Mesendoderm (in vitro differentiated cells): ENCODE data around the gene ST8SIA6.

Experiments used
- DNase-seq: peaks from one replicate; pipeline ENCODE4 v3.0.0; 2013
- H2AK5ac ChIP-seq: 2 replicates; pipeline ENCODE4 v1.6.1; 2013; ENCODE audit warnings: low read length, inconsistent platforms
- H2BK120ac ChIP-seq: 2 replicates; pipeline ENCODE4 v1.6.1; 2013; ENCODE audit warnings: low read depth, mild to moderate bottlenecking, low read length, moderate library complexity, mixed read lengths
- H2BK15ac ChIP-seq: replicated peaks from 2 replicates; pipeline ENCODE4 v1.6.1; 2013; ENCODE audit warnings: low read depth, mild to moderate bottlenecking, moderate library complexity
- H2BK5ac ChIP-seq: 2 replicates; pipeline ENCODE4 v1.6.1; 2013; ENCODE audit warnings: low read length, inconsistent platforms
- H3K18ac ChIP-seq: 2 replicates; pipeline ENCODE4 v1.6.1; 2013; ENCODE audit warnings: mild to moderate bottlenecking, low read length, mixed read lengths
- H3K23ac ChIP-seq: one replicate; pipeline ENCODE4 v1.6.1; 2013; ENCODE audit warnings: low read length
- H3K27ac ChIP-seq: 2 replicates; pipeline ENCODE4 v1.5.1; 2013; ENCODE audit warnings: low read depth, mild to moderate bottlenecking, inconsistent platforms, low read length, moderate library complexity
- H3K27me3 ChIP-seq: 2 replicates; pipeline ENCODE4 v1.6.1; 2013; ENCODE audit warnings: low read length, control low read depth, mild to moderate bottlenecking, inconsistent platforms; ENCODE audit not compliant: insufficient read depth, poor library complexity
- H3K36me3 ChIP-seq: 2 replicates; pipeline ENCODE4 v1.6.1; 2013; ENCODE audit warnings: low read length, inconsistent platforms; ENCODE audit not compliant: control insufficient read depth, insufficient read depth
- H3K4ac ChIP-seq: one replicate; pipeline ENCODE4 v1.6.1; 2013; ENCODE audit warnings: low read depth, mild to moderate bottlenecking, low read length, moderate library complexity
- H3K4me1 ChIP-seq: 2 replicates; pipeline ENCODE4 v1.6.1; 2013; ENCODE audit warnings: low read depth, low read length, inconsistent platforms; ENCODE audit not compliant: control insufficient read depth
- H3K4me2 ChIP-seq: 2 replicates; pipeline ENCODE4 v1.6.1; 2013; ENCODE audit warnings: low read length
- H3K4me3 ChIP-seq: 2 replicates; pipeline ENCODE4 v1.5.1; 2013; ENCODE audit warnings: mild to moderate bottlenecking, low read length
- H3K56ac ChIP-seq: one replicate; pipeline ENCODE4 v1.6.1; 2013; ENCODE audit warnings: low read length
- H3K79me1 ChIP-seq: 2 replicates; pipeline ENCODE4 v1.6.1; 2013; ENCODE audit warnings: low read length, inconsistent platforms
- H3K79me2 ChIP-seq: 2 replicates; pipeline ENCODE4 v1.6.1; 2013; ENCODE audit warnings: mild to moderate bottlenecking, low read length; ENCODE audit not compliant: control insufficient read depth, insufficient read depth
- H3K9ac ChIP-seq: 2 replicates; pipeline ENCODE4 v1.6.1; 2013; ENCODE audit warnings: low read length, inconsistent platforms
- H4K5ac ChIP-seq: one replicate; pipeline ENCODE4 v1.6.1; 2013; ENCODE audit warnings: low read length
- H4K8ac ChIP-seq: one replicate; pipeline ENCODE4 v1.6.1; 2013; ENCODE audit warnings: low read depth, mild to moderate bottlenecking, control low read depth, low read length, moderate library complexity
- WGBS: extraction: QIAGEN DNeasy Blood & Tissue Kit; methylation state at CpG from one replicate; pipeline ENCODE4 v1.1.7; 2013; ENCODE audit warnings: low lambda C conversion rate, missing lambda C conversion rate; ENCODE audit not compliant: insufficient coverage; ENCODE audit errors: extremely low coverage; 5-methylcytosine and 5-hydroxymethylcytosine counted together

Gene ST8SIA6

DNA sequence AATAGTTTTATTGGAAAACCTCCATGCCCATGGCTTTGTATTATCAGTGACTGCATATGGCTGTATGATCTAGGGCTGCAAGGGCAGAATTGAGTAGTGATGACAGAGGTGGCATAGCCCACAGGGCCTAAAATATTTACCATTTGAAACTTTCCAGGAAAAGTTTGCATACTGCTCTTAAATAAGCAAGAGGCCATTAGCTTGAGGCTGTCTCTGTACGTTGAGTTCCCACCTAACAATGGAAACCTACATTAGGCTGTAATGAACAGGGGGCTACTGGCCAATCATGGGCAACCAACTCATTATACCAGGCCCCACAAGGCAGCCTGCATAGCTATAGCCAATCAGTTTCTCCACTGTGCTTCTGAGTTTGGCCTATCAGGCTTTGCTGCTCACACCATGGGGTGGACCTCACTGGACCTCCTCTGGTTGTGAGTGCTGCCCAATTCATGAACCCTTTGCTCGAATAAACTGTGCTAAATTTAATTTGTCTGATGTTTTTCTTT, 673 bp upstream of the ST8SIA6 start:
- H2AK5ac ChIP-seq: no peak overlapping the region
- no peak overlapping the region for H2BK15ac ChIP-seq
- no peak overlapping the region for H2BK5ac ChIP-seq
- H4K5ac ChIP-seq: no peak overlapping the region
- peak overlapping the region; percentile 57 for H3K4me2 ChIP-seq
- no peaks in the 10 kb centered on the region for H3K79me2 ChIP-seq
- H3K4me1 ChIP-seq: peaks cover 4% of the 10 kb centered on the region
- peak overlapping the region; percentile 84 for H3K56ac ChIP-seq
- H3K4me3 ChIP-seq: no peak overlapping the region
- peaks cover 2% of the 10 kb centered on the region for H3K27me3 ChIP-seq
- H3K4ac ChIP-seq: no peak overlapping the region
- no peak overlapping the region for H4K8ac ChIP-seq
- H2BK120ac ChIP-seq: no peak overlapping the region
- peak; percentile 17 for DNase-seq
- H3K27ac ChIP-seq: no peak overlapping the region
- no peaks in the 10 kb centered on the region for H3K79me1 ChIP-seq
- H3K36me3 ChIP-seq: no peaks in the 10 kb centered on the region
- no peak overlapping the region for H3K18ac ChIP-seq
- no CpG with 5 or more reads among the region's 2 CpGs for WGBS
- H3K9ac ChIP-seq: no peak overlapping the region
- no peak overlapping the region for H3K23ac ChIP-seq

DNA sequence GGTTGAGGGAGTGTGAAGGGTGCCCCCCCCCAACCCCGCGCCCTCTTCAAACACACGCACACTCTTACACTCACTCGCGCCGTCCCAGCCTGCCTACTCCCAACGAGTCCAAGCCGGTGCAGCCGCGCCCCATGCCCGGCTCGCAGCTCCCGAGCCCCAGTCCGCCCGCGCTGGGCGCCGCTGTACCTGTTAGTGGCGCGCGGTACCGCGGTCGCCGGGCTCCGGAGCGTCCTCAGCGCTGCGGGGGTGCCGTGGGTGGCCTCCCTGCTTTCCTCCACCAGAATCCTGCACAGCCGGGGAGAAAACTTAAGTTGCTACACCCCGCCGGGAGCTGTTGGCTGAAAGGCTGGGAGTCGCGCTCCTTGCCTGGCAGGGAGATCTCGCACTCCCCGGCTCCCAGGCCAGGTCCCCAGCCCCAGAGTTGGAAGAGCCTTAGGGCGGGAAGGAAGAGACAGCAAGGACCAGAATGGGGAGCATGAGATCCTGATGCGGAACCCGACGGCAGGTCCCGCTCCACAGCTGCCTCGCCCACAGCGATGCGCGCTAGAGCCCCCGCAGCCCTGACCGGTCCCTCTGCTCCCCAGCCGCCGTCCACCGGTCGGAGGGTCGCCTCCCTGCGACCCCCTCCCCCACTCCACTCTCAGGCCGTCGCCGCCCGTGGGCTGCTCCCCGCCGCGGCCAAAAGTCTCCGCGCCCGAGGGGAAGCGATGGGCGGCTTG, 863 bp downstream of the ST8SIA6 start:
- Histone ChIP-seq H3K27me3 (peaks cover 2% of the 10 kb centered on the region), H3K56ac (peak overlapping the region; percentile 84), H2BK5ac (no peak overlapping the region), H3K27ac (no peak overlapping the region), H3K23ac (no peak overlapping the region), H2BK120ac (no peak overlapping the region), H4K8ac (no peak overlapping the region), H2BK15ac (no peak overlapping the region), H2AK5ac (no peak overlapping the region), H4K5ac (no peak overlapping the region), H3K4me2 (peak overlapping the region; percentile 72), H3K9ac (peak overlapping the region; percentile 66), H3K36me3 (no peaks in the 10 kb centered on the region), H3K79me2 (no peaks in the 10 kb centered on the region), H3K79me1 (no peaks in the 10 kb centered on the region), H3K4me1 (peaks cover 4% of the 10 kb centered on the region), H3K18ac (peak overlapping the region; percentile 81), H3K4ac (no peak overlapping the region), H3K4me3 (peak overlapping the region; percentile 46)
- no CpG with 5 or more reads among the region's 66 CpGs for WGBS
- peak; percentile 85 for DNase-seq

DNA sequence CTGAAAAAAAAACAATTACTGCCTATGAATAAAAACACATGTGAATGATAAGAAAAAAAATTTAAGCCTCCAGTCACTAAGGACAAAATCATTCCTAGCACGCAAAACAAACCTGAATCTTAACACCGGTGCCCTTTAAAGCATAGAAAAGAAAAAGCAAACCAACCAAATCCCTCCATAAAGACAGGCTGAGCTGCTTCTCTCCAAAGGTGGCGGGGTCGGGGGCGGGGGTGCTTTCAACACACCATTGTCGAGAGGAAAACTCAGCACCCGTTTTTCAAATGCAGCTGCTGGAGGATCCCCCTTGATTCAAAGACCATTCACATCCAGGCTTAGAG, 1.4 kb downstream of the ST8SIA6 start:
- Histone ChIP-seq H3K4me2 (peak overlapping the region; percentile 72), H3K18ac (no peak overlapping the region), H3K36me3 (no peaks in the 10 kb centered on the region), H3K4ac (no peak overlapping the region), H3K79me1 (no peaks in the 10 kb centered on the region), H3K79me2 (no peaks in the 10 kb centered on the region), H3K4me1 (peaks cover 4% of the 10 kb centered on the region), H3K56ac (peak overlapping the region; percentile 84), H3K9ac (peak overlapping the region; percentile 66), H3K27ac (no peak overlapping the region), H2AK5ac (no peak overlapping the region), H4K5ac (no peak overlapping the region), H2BK5ac (no peak overlapping the region), H2BK120ac (no peak overlapping the region), H2BK15ac (no peak overlapping the region), H3K27me3 (peaks cover 2% of the 10 kb centered on the region), H3K4me3 (peak overlapping the region; percentile 46), H4K8ac (no peak overlapping the region), H3K23ac (no peak overlapping the region)
- DNase-seq: no peak
- WGBS: no CpG with 5 or more reads among the region's 7 CpGs

DNA sequence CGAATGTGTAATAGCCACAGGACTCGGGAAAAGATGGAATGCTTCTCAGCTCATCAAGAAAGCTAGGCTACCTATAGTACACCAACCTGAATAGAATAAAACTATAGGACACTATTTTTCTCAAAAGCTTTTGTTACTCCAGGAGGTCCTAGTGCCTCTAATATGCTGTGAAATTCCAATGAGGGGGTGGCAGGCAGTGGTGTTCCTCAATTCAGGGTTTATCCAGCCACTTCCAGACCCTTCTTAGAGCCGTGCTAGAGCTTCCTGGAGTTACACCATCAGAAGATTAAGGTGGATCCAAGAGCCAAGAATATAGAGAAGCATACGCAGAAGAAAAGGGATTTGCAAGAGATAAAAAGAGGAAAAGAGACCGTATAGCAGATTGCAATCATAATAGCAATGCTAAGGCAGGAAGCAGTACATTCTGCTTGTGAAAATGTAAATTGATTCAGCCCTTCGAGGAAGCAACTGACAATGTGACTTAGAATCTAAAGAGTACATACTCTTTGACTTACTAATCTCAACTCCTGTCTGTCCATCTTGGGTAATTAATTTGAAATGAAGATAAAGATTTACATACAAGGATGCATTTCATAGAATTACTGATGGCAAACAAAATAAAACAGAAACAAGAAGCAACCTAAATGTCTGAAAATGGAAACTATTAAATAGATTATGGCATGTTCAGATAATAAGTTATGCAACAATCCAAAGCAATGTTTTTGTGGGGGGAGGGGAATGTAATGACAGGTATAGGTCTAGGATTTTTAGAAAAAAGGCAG, 2.1 kb downstream of the ST8SIA6 start:
- Histone ChIP-seq H3K18ac (no peak overlapping the region), H2BK5ac (no peak overlapping the region), H3K36me3 (no peaks in the 10 kb centered on the region), H3K79me1 (no peaks in the 10 kb centered on the region), H4K8ac (no peak overlapping the region), H3K27me3 (peaks cover 2% of the 10 kb centered on the region), H2BK15ac (no peak overlapping the region), H3K79me2 (no peaks in the 10 kb centered on the region), H3K23ac (no peak overlapping the region), H3K56ac (no peak overlapping the region), H3K4me3 (no peak overlapping the region), H2BK120ac (no peak overlapping the region), H3K4ac (no peak overlapping the region), H2AK5ac (no peak overlapping the region), H3K27ac (no peak overlapping the region), H4K5ac (no peak overlapping the region), H3K4me1 (peaks cover 4% of the 10 kb centered on the region), H3K9ac (no peak overlapping the region), H3K4me2 (no peak overlapping the region)
- DNase-seq: peak; percentile 79
- WGBS: no CpG with 5 or more reads among the region's 6 CpGs

DNA sequence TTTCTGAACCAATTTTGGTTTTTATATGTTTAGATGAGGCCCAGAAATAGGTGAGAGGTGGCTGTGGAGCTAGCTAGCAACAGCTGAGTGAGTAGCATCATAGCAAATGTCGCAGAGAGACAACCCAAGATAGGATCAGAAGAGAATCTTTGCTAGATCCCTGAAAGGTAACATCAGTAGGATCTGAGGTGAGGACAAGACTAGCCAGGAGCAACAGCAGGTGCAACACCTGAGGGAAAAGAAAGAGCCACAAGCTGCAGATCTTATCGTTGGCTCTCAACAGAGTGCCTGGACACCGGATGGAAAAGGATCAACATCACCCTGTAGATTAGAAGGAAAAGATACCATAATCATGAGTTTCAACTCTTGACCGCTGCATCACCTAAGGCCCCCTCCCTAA, 4.4 kb downstream of the ST8SIA6 start:
- no peaks in the 10 kb centered on the region for H3K36me3 ChIP-seq
- H2BK15ac ChIP-seq: no peak overlapping the region
- no peak overlapping the region for H3K4me3 ChIP-seq
- WGBS: no CpG with 5 or more reads among the region's 4 CpGs
- no peak overlapping the region for H3K18ac ChIP-seq
- no peak for DNase-seq
- no peak overlapping the region for H2BK120ac ChIP-seq
- no peak overlapping the region for H3K27ac ChIP-seq
- no peak overlapping the region for H4K5ac ChIP-seq
- no peak overlapping the region for H3K23ac ChIP-seq
- no peaks in the 10 kb centered on the region for H3K79me1 ChIP-seq
- H2BK5ac ChIP-seq: no peak overlapping the region
- no peak overlapping the region for H3K9ac ChIP-seq
- no peak overlapping the region for H3K56ac ChIP-seq
- peaks cover 4% of the 10 kb centered on the region for H3K4me1 ChIP-seq
- no peak overlapping the region for H3K4me2 ChIP-seq
- H3K27me3 ChIP-seq: no peaks in the 10 kb centered on the region
- no peaks in the 10 kb centered on the region for H3K79me2 ChIP-seq
- no peak overlapping the region for H4K8ac ChIP-seq
- H3K4ac ChIP-seq: no peak overlapping the region
- H2AK5ac ChIP-seq: no peak overlapping the region
